GM12878 (cell line): Measurements from ENCODE around the gene UBE2I. TPM values are rescaled to one million over a fixed set of nuclear protein-coding genes. Genes with fewer than 3 reads are reported as not detected.

Experiments
- ATAC-seq: fragments of 200-7000 bp; cut with Tn5 transposase; 3 replicates; pipeline ENCODE4 v1.9.1; 2020; ENCODE audit warnings: mild to moderate bottlenecking, moderate library complexity
- BruUV-seq: library from RNA; stranded (reverse); fragments of 400-500 nt; replicated peaks from 2 replicates; lab custom pipeline; 2021; lab: Mats Ljungman, UMichigan
- CTCF ChIA-PET: fragments of 300-600 bp; sonication (Branson Sonifier 250); formaldehyde crosslinking; extraction: SDS; loops from one replicate; lab custom pipeline; 2021; ENCODE audit warnings: inconsistent platforms; lab: Yijun Ruan, JAX
- POLR2A ChIA-PET: fragments of 350-600 bp; formaldehyde crosslinking; extraction: SDS; loops from one replicate; lab custom pipeline; 2021; ENCODE audit warnings: inconsistent platforms; lab: Charles Lee
- RAD21 ChIA-PET: fragments of 300-600 bp; sonication (Branson Sonifier 250); formaldehyde crosslinking; loops from one replicate; lab custom pipeline; 2023; ENCODE audit warnings: antibody characterized with exemption; ENCODE audit not compliant: unreplicated experiment; lab: Charles Lee
- SMC1A ChIA-PET: fragments of 300-600 bp; sonication (Branson Sonifier 250); formaldehyde crosslinking; loops from one replicate; lab custom pipeline; 2023; ENCODE audit not compliant: unreplicated experiment, uncharacterized antibody; lab: Charles Lee
- DNase-seq: peaks from one replicate; pipeline ENCODE4 v3.0.0-alpha.2; 2011; ENCODE audit warnings: low read depth, low spot score
- FAIRE-seq: peaks from 3 replicates; lab custom pipeline; 2011; peaks lifted over from hg19 to GRCh38; lab: Jason Lieb, UNC
- H2AFZ ChIP-seq: 2 replicates; pipeline ENCODE4 v1.6.0; 2011; ENCODE audit warnings: low read depth, low read length, control low read depth; ENCODE audit not compliant: control insufficient read depth
- H3K27ac ChIP-seq: 2 replicates; pipeline ENCODE4 v1.5.1; 2011; ENCODE audit warnings: control low read depth; ENCODE audit not compliant: control insufficient read depth, insufficient read depth
- H3K27me3 ChIP-seq, 2 experiments: replicated peaks in 1 of 2; 2 replicates each; pipeline versions ENCODE4 v1.6.0 to v1.6.1; 2011; ENCODE audit warnings: low read length in 1 of 2; ENCODE audit not compliant: control insufficient read depth in 2 of 2, insufficient read depth in 2 of 2
- H3K36me3 ChIP-seq, 2 experiments: 2 replicates each; pipeline ENCODE4 v1.5.1; 2011; ENCODE audit warnings: low read length in 1 of 2; ENCODE audit not compliant: control insufficient read depth in 2 of 2, insufficient read depth in 2 of 2
- H3K4me1 ChIP-seq: 2 replicates; pipeline ENCODE4 v1.6.1; 2011; ENCODE audit warnings: mild to moderate bottlenecking, low read length, moderate library complexity, mixed read lengths; ENCODE audit not compliant: control insufficient read depth, insufficient read depth
- H3K4me2 ChIP-seq: 2 replicates; pipeline ENCODE4 v1.6.0; 2011; ENCODE audit warnings: control low read depth; ENCODE audit not compliant: control insufficient read depth, insufficient read depth
- H3K4me3 ChIP-seq: fragments of 200-600 bp; sonication (generic); 2 replicates; pipeline ENCODE4 v1.5.1; 2016
- H3K79me2 ChIP-seq: 2 replicates; pipeline ENCODE4 v1.6.0; 2011; ENCODE audit warnings: low read length; ENCODE audit not compliant: control insufficient read depth, insufficient read depth
- H3K9ac ChIP-seq: 2 replicates; pipeline ENCODE4 v1.8.0; 2011; ENCODE audit warnings: low read length, control low read depth, mixed read lengths; ENCODE audit not compliant: control insufficient read depth, insufficient read depth
- H3K9me3 ChIP-seq: replicated peaks from 3 replicates; pipeline ENCODE4 v1.5.1; 2011; ENCODE audit warnings: mild to moderate bottlenecking, low read length; ENCODE audit not compliant: control insufficient read depth, insufficient read depth
- H4K20me1 ChIP-seq: 2 replicates; pipeline ENCODE4 v1.6.0; 2011; ENCODE audit not compliant: control insufficient read depth, insufficient read depth
- NKRF ChIP-seq: fragments of 450-650 bp; conservative IDR thresholded peaks from 2 replicates; pipeline ENCODE4 v1.6.1; 2017; ENCODE audit warnings: mild to moderate bottlenecking, moderate library complexity
- NR2F1 ChIP-seq: fragments of 450-650 bp; conservative IDR thresholded peaks from 2 replicates; pipeline ENCODE4 v1.6.1; 2017; ENCODE audit warnings: mild to moderate bottlenecking
- POLR2AphosphoS2 ChIP-seq: IDR thresholded peaks from 2 replicates; pipeline ENCODE4 v1.6.1; 2011; ENCODE audit warnings: low read depth, mild to moderate bottlenecking, low read length, improper control_type of control experiment, moderate library complexity
- RAD21 ChIP-seq: IDR thresholded peaks from 2 replicates; pipeline ENCODE4 v1.6.1; 2011; ENCODE audit warnings: mild to moderate bottlenecking, low read depth, low read length, moderate library complexity; ENCODE audit not compliant: insufficient read depth
- SREBF1 ChIP-seq: IDR thresholded peaks from 2 replicates; pipeline ENCODE4 v1.6.1; 2012; ENCODE audit warnings: mild to moderate bottlenecking, low read length
- WGBS: methylation state at CpG from one replicate; pipeline ENCODE4 v1.1.6; 2016; ENCODE audit warnings: low lambda C conversion rate; ENCODE audit not compliant: insufficient replicate concordance, insufficient coverage; ENCODE audit errors: missing lambda C conversion rate; 5-methylcytosine and 5-hydroxymethylcytosine counted together
- in situ Hi-C: fragments of 300-500 bp; cut with MboI; formaldehyde crosslinking; loops from 9 replicates; pipeline ENCODE4 v1.14.3; 2018; ENCODE audit warnings: mixed read lengths
- intact Hi-C: fragments of 100-400 bp; cut with micrococcal nuclease; formaldehyde crosslinking; loops from one replicate; pipeline ENCODE4 v1.14.2; 2022; ENCODE audit not compliant: unreplicated experiment
- polyA plus RNA-seq, 11 experiments: library from polyadenylated mRNA; depleted of rRNA in 4 of 11; unstranded in 6 of 11; stranded (reverse) in 5 of 11; fragments of >200 nt; fragmentation: Nextera tagmentation in 4 of 11; fragmentation: Illumina TruSeq in 1 of 11; extraction: Ambion mirVana in 4 of 11; extraction: Trizol in 1 of 11; gene quantifications; 1 replicate in 1 of 11; 2 replicates in 10 of 11; pipeline versions ENCODE4 v1.2.1 to v1.2.3, GENCODE V29; 2011 to 2016; ENCODE audit warnings: inconsistent platforms in 2 of 11, missing spikeins in 2 of 11, low read depth in 1 of 11
- total RNA-seq, 4 experiments: library from RNA; depleted of rRNA in 3 of 4; stranded (reverse); fragments of >200 nt in 3 of 4; fragmentation: Illumina TruSeq in 1 of 4; extraction: Trizol in 1 of 4; gene quantifications; 2 replicates each; pipeline versions ENCODE4 v1.2.1 to v1.2.3, GENCODE V29; 2013 to 2021
- TF ChIP-seq, protein P1 (sequence below): fragments of 450-650 bp; IDR thresholded peaks from 2 replicates; pipeline ENCODE4 v1.6.1; 2017; ENCODE audit warnings: mild to moderate bottlenecking

The UBE2I gene
- total and polyA plus RNA-seq, 10 of the 15 experiments (the other 5 are each of a cell fraction or from before 2014, with no cell fraction given) = 47.5 to 243 (median 194) TPM

DNA sequence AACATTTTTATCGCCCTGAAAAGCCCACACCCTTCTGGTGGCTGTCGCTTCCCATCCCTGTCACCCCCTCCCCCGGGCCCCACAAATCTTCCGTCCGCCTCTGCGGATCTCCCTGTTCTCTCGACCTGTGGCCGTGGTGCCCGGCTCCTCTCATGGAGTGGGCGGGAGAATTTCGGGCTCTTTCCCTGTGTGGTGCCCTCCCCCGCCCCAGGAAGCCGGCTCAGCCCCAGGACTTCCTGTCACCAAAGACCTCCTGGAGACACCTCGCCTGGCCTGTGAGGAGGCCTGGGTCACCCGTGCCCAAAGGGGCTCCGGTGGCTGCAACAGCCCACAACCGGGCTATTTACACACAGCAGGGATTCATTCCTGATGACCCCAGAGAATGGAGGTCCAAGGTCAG lies 26.1 kb upstream of the UBE2I start:
- 49% methylated on average over 17 of the region's 17 CpGs for WGBS
- Histone ChIP-seq H3K36me3 (no peaks in the 10 kb centered on the region), H2AFZ (no peak overlapping the region), H3K27ac (no peak overlapping the region), H3K9ac (no peak overlapping the region), H3K79me2 (no peaks in the 10 kb centered on the region), H4K20me1 (no peaks in the 10 kb centered on the region), H3K4me1 (no peaks in the 10 kb centered on the region), H3K27me3 (no peaks in the 10 kb centered on the region; a peak in 1 of 4 replicates), H3K9me3 (no peaks in the 10 kb centered on the region), H3K4me2 (no peak overlapping the region), H3K4me3 (no peak overlapping the region)
- in situ Hi-C loops = no loop called here
- DNase-seq (no peak), FAIRE-seq (no peak), ATAC-seq (no peak)
- ChIA-PET RAD21 (no interaction called here), SMC1A (no interaction called here), POLR2A (no interaction called here), CTCF (no interaction called here)
- TF ChIP-seq NR2F1 (no peak), NKRF (no peak), POLR2AphosphoS2 (no peak), RAD21 (no peak), SREBF1 (no peak)
- TF ChIP-seq, protein P1, sequence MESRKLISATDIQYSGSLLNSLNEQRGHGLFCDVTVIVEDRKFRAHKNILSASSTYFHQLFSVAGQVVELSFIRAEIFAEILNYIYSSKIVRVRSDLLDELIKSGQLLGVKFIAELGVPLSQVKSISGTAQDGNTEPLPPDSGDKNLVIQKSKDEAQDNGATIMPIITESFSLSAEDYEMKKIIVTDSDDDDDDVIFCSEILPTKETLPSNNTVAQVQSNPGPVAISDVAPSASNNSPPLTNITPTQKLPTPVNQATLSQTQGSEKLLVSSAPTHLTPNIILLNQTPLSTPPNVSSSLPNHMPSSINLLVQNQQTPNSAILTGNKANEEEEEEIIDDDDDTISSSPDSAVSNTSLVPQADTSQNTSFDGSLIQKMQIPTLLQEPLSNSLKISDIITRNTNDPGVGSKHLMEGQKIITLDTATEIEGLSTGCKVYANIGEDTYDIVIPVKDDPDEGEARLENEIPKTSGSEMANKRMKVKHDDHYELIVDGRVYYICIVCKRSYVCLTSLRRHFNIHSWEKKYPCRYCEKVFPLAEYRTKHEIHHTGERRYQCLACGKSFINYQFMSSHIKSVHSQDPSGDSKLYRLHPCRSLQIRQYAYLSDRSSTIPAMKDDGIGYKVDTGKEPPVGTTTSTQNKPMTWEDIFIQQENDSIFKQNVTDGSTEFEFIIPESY = no peak
- intact Hi-C loops = no loop called here
- BruUV-seq = no TSS peak
